Esophagus squamous epithelium (tissue), 5 donors: ENCODE measurements around the gene NRXN3. TPM values are rescaled to one million over a fixed set of nuclear protein-coding genes. Genes with fewer than 3 reads are reported as not detected.

Source experiments
- DNase-seq: peaks from one replicate; lab custom pipeline; 2025; lab: John Stamatoyannopoulos, UW
- H3K27ac ChIP-seq, 4 donors: fragments of 200-600 bp; sonication (generic); one replicate each; pipeline ENCODE4 v1.5.1; 2016 to 2019; ENCODE audit warnings: mild to moderate bottlenecking in 1 of 4
- H3K27me3 ChIP-seq, 4 donors: fragments of 200-600 bp; sonication (generic); 1 replicate in 3 of 4; 2 replicates in 1 of 4; pipeline versions ENCODE4 v1.5.1 to v1.6.0; 2017 to 2021; ENCODE audit warnings: antibody characterized with exemption in 1 of 4
- H3K36me3 ChIP-seq, 3 donors: fragments of 200-600 bp; sonication (generic); one replicate each; pipeline ENCODE4 v1.5.1; 2016 to 2019
- H3K4me1 ChIP-seq, 3 donors: fragments of 200-600 bp; sonication (generic); one replicate each; pipeline ENCODE4 v1.5.1; 2017 to 2019
- H3K4me3 ChIP-seq, 4 donors: fragments of 200-600 bp; sonication (generic); 1 replicate in 3 of 4; 2 replicates in 1 of 4; pipeline ENCODE4 v1.5.1; 2016 to 2019; ENCODE audit warnings: mild to moderate bottlenecking in 2 of 4, moderate library complexity in 1 of 4
- H3K9me3 ChIP-seq, 3 donors: fragments of 200-600 bp; sonication (generic); one replicate each; pipeline ENCODE4 v1.5.1; 2016 to 2019
- CTCF ChIP-seq, 6 experiments: fragments of 450-650 bp in 4 of 6; fragments of 200-600 bp in 2 of 6; sonication (generic) in 2 of 6; IDR thresholded peaks; one replicate each; pipeline ENCODE4 v1.5.1; 2016 to 2019; ENCODE audit warnings: antibody characterized with exemption in 6 of 6, mild to moderate bottlenecking in 4 of 6, moderate library complexity in 4 of 6
- POLR2A ChIP-seq, 4 donors: fragments of 450-650 bp; IDR thresholded peaks; one replicate each; pipeline ENCODE4 v1.6.1; 2017; ENCODE audit warnings: antibody characterized with exemption in 4 of 4, mild to moderate bottlenecking in 4 of 4, moderate library complexity in 3 of 4
- WGBS, 2 donors: methylation state at CpG; one replicate each; pipeline ENCODE4 v1.1.5; 2018; 5-methylcytosine and 5-hydroxymethylcytosine counted together
- intact Hi-C: fragments of 100-400 bp; cut with DNase I; formaldehyde crosslinking; loops from one replicate; pipeline ENCODE4 v1.15.0; 2022
- total RNA-seq, 4 donors: library from RNA; depleted of rRNA; stranded (reverse); fragments of >200 nt; gene quantifications; one replicate each; pipeline ENCODE4 v1.1.0, GENCODE V29; 2016
- donor health status: DM: yes; HTN: yes; CAD: no.

Gene NRXN3
- total RNA-seq, 4 donors from 2014 or later, result 0.30 to 15.8 (median 1.5) TPM

- no peaks in the 10 kb centered on the region for H3K9me3 ChIP-seq
- H3K27me3 ChIP-seq, result no peaks in the 10 kb centered on the region
- DNase-seq, result no peak
- no peaks in the 10 kb centered on the region for H3K36me3 ChIP-seq
- no peak overlapping the region for H3K4me3 ChIP-seq
- no peak overlapping the region for H3K27ac ChIP-seq
- no peak for TF ChIP-seq CTCF (IDR thresholded peaks at IDR 0.05)
- WGBS, 2 donors, result 34 to 47% methylated on average over 3 of the region's 3 CpGs
- intact Hi-C loops, result no loop called here
- H3K4me1 ChIP-seq, result no peaks in the 10 kb centered on the region
Observed at GRCh38 chr14:78383060-78383459, 212.9 kb downstream of the NRXN3 start.

- Histone ChIP-seq H3K36me3 (no peaks in the 10 kb centered on the region), H3K4me3 (no peak overlapping the region), H3K27ac (no peak overlapping the region), H3K27me3 (no peaks in the 10 kb centered on the region), H3K9me3 (no peaks in the 10 kb centered on the region), H3K4me1 (no peaks in the 10 kb centered on the region)
- intact Hi-C loops, result no loop called here
- TF ChIP-seq CTCF (IDR thresholded peaks at IDR 0.05) (no peak), POLR2A (IDR thresholded peaks at IDR 0.05) (no peak)
- WGBS, 2 donors, result 27 to 57% methylated on average over 1 of the region's 1 CpG
- no peak for DNase-seq
Observed at GRCh38 chr14:78398216-78398615, 228.0 kb downstream of the NRXN3 start.

- Histone ChIP-seq H3K27ac (no peak overlapping the region), H3K9me3 (no peaks in the 10 kb centered on the region), H3K4me1 (no peaks in the 10 kb centered on the region), H3K4me3 (no peak overlapping the region), H3K27me3 (no peaks in the 10 kb centered on the region), H3K36me3 (no peaks in the 10 kb centered on the region)
- WGBS, 2 donors, result 36 to 53% methylated on average over 3 of the region's 3 CpGs
- TF ChIP-seq POLR2A (IDR thresholded peaks at IDR 0.05) (no peak), CTCF (IDR thresholded peaks at IDR 0.05) (no peak)
- no peak for DNase-seq
- intact Hi-C loops, result no loop called here
Observed at GRCh38 chr14:78399316-78399889, 229.2 kb downstream of the NRXN3 start.

GRCh38 chr14:78401866-78402265, 231.7 kb downstream of the NRXN3 start:
- intact Hi-C loops, result no loop called here
- no peak overlapping the region for H3K27ac ChIP-seq
- no peaks in the 10 kb centered on the region for H3K9me3 ChIP-seq
- no peak for TF ChIP-seq CTCF (IDR thresholded peaks at IDR 0.05)
- TF ChIP-seq POLR2A (IDR thresholded peaks at IDR 0.05), result no peak
- no peaks in the 10 kb centered on the region for H3K27me3 ChIP-seq
- WGBS, 2 donors, result 40 to 46% methylated on average over 3 of the region's 3 CpGs
- DNase-seq, result no peak
- no peaks in the 10 kb centered on the region for H3K36me3 ChIP-seq
- no peaks in the 10 kb centered on the region for H3K4me1 ChIP-seq
- no peak overlapping the region for H3K4me3 ChIP-seq

GRCh38 chr14:78403278-78403815, 233.2 kb downstream of the NRXN3 start:
- no peaks in the 10 kb centered on the region for H3K27me3 ChIP-seq
- no peak overlapping the region for H3K27ac ChIP-seq
- H3K4me3 ChIP-seq, result no peak overlapping the region
- H3K4me1 ChIP-seq, result no peaks in the 10 kb centered on the region
- intact Hi-C loops, result no loop called here
- no peaks in the 10 kb centered on the region for H3K9me3 ChIP-seq
- no peak for TF ChIP-seq CTCF (IDR thresholded peaks at IDR 0.05)
- 17 to 26% methylated on average over 7 to 8 of the region's 8 CpGs for WGBS, 2 donors
- DNase-seq, result no peak
- H3K36me3 ChIP-seq, result no peaks in the 10 kb centered on the region
